ENCODE measurements around the gene PGGHG.

GRCh38 chr11:287821-288477 lies 977 bp upstream of the PGGHG start:
- TF ChIP-seq CTCF (IDR thresholded peaks at IDR 0.05), result no peak
- TF ChIP-seq POLR2A (IDR thresholded peaks at IDR 0.05), result no peak
- TF ChIP-seq POLR2AphosphoS5 (IDR thresholded peaks at IDR 0.05), result no peak
